ENCODE measurements around the gene FAT1. TPM values are rescaled to one million over a fixed set of nuclear protein-coding genes. Genes with fewer than 3 reads are reported as not detected.

FAT1 gene
- total RNA-seq, 6 experiments from 2014 or later = 32.9 to 173 (median 69.7) TPM

- TF ChIP-seq CTCF (IDR thresholded peaks at IDR 0.05) = no peak
- no peak for TF ChIP-seq POLR2A (IDR thresholded peaks at IDR 0.05)
- Histone ChIP-seq H3K27ac (no peak overlapping the region), H3K4me3 (no peak overlapping the region), H3K4me1 (no peaks in the 10 kb centered on the region), H3K36me3 (peaks cover 0 to 11% (median 0%) of the 10 kb centered on the region in 4 donors), H3K27me3 (no peaks in the 10 kb centered on the region), H3K9me3 (no peaks in the 10 kb centered on the region)
- DNase-seq = no peak
- no peak for ATAC-seq
- intact Hi-C loops (cut with DNase I) = no loop called here
These were observed 89.8 kb downstream of the FAT1 start for GRCh38 chr4:186633844-186634243.

GRCh38 chr4:186630128-186630527 is 93.5 kb downstream of the FAT1 start:
- H3K9me3 ChIP-seq = no peaks in the 10 kb centered on the region
- no peak overlapping the region for H3K4me3 ChIP-seq
- no peaks in the 10 kb centered on the region for H3K4me1 ChIP-seq
- 89% methylated on average over 3 of the region's 6 CpGs for WGBS (ENCODE audit: insufficient coverage, low coverage, low lambda C conversion rate, missing lambda C conversion rate)
- ATAC-seq (no peak), DNase-seq (no peak)
- H3K36me3 ChIP-seq = peaks cover 0 to 18% (median 1%) of the 10 kb centered on the region in 4 donors
- no peak for TF ChIP-seq POLR2A (IDR thresholded peaks at IDR 0.05)
- intact Hi-C loops (cut with DNase I) = no loop called here
- H3K27ac ChIP-seq = no peak overlapping the region
- H3K27me3 ChIP-seq = no peaks in the 10 kb centered on the region

- 85% methylated on average over 20 of the region's 21 CpGs for WGBS (ENCODE audit: insufficient coverage, low coverage, low lambda C conversion rate, missing lambda C conversion rate)
- peaks cover 0 to 12% (median 1%) of the 10 kb centered on the region in 4 donors for H3K36me3 ChIP-seq
- intact Hi-C loops (cut with DNase I) = no loop called here
- no peak overlapping the region for H3K27ac ChIP-seq
- DNase-seq (no peak), ATAC-seq (no peak)
- TF ChIP-seq CTCF (IDR thresholded peaks at IDR 0.05) (no peak), POLR2A (IDR thresholded peaks at IDR 0.05) (no peak)
- no peaks in the 10 kb centered on the region for H3K4me1 ChIP-seq
- H3K27me3 ChIP-seq = no peaks in the 10 kb centered on the region
- no peak overlapping the region for H3K4me3 ChIP-seq
- H3K9me3 ChIP-seq = no peaks in the 10 kb centered on the region
These were observed 95.5 kb downstream of the FAT1 start for GRCh38 chr4:186628058-186628711.

GRCh38 chr4:186627226-186627865 is 96.3 kb downstream of the FAT1 start:
- Histone ChIP-seq H3K4me1 (no peaks in the 10 kb centered on the region), H3K27ac (no peak overlapping the region), H3K36me3 (peaks cover 0 to 7% (median 1%) of the 10 kb centered on the region in 4 donors), H3K27me3 (no peaks in the 10 kb centered on the region), H3K4me3 (no peak overlapping the region), H3K9me3 (no peaks in the 10 kb centered on the region)
- no peak for ATAC-seq
- WGBS (ENCODE audit: insufficient coverage, low coverage, low lambda C conversion rate, missing lambda C conversion rate) = 78% methylated on average over 8 of the region's 10 CpGs
- TF ChIP-seq POLR2A (IDR thresholded peaks at IDR 0.05) (no peak), CTCF (IDR thresholded peaks at IDR 0.05) (no peak)
- intact Hi-C loops (cut with DNase I) = no loop called here
- no peak for DNase-seq

- Histone ChIP-seq H3K4me3 (no peak overlapping the region), H3K27me3 (no peaks in the 10 kb centered on the region), H3K27ac (no peak overlapping the region), H3K36me3 (peaks cover 0 to 18% (median 3%) of the 10 kb centered on the region in 4 donors), H3K9me3 (no peaks in the 10 kb centered on the region), H3K4me1 (no peaks in the 10 kb centered on the region)
- no peak for ATAC-seq
- WGBS (ENCODE audit: insufficient coverage, low coverage, low lambda C conversion rate, missing lambda C conversion rate) = 65% methylated on average over 1 of the region's 1 CpG
- no peak for DNase-seq
- intact Hi-C loops (cut with DNase I) = no loop called here
- TF ChIP-seq POLR2A (IDR thresholded peaks at IDR 0.05) = no peak
- no peak for TF ChIP-seq CTCF (IDR thresholded peaks at IDR 0.05)
These were observed 98.7 kb downstream of the FAT1 start for GRCh38 chr4:186624951-186625350.

All from right lobe of liver (tissue), 6 donors.